Measurements from ENCODE around the gene CLMP.
"Not testable (repeated sequence)": the region's sequence is repeated elsewhere in the genome, so short reads cannot be mapped to it uniquely, and the experiment has no call there.

Gene CLMP

GRCh38 chr11:123152951-123153350, 42.1 kb downstream of the CLMP start:
- Histone ChIP-seq H2BK12ac (ENCODE audit: low read length) (no peak overlapping the region), H3K4ac (ENCODE audit: low read length) (no peak overlapping the region), H3K27ac (replicated peaks; ENCODE audit: low read length) (no peak overlapping the region), H3K79me1 (ENCODE audit: low read depth, low read length) (no peaks in the 10 kb centered on the region), H2AK5ac (ENCODE audit: low read depth, low read length) (no peak overlapping the region), H3K4me2 (ENCODE audit: insufficient read depth, low read length, poor library complexity, severe bottlenecking) (no peak overlapping the region), H3K4me1 (ENCODE audit: control insufficient read depth in 2 of 2, insufficient read depth in 1 of 2, low read depth in 1 of 2, low read length in 2 of 2) (no peaks in the 10 kb centered on the region), H3K36me3 (replicated peaks in 1 of 2; ENCODE audit: control insufficient read depth in 2 of 2, insufficient read depth in 2 of 2, low read length in 2 of 2) (no peaks in the 10 kb centered on the region), H3K18ac (ENCODE audit: low read length) (no peak overlapping the region), H2BK15ac (ENCODE audit: low read length) (no peak overlapping the region), H3K23ac (ENCODE audit: low read depth, low read length, poor library complexity) (no peak overlapping the region), H2AFZ (ENCODE audit: low read length) (no peak overlapping the region), H3K14ac (ENCODE audit: low read length) (no peak overlapping the region), H3K27me3 (ENCODE audit: control insufficient read depth in 3 of 3, insufficient read depth in 3 of 3, low read depth in 1 of 3, low read length in 3 of 3) (peaks cover 0 to 10% (median 0%) of the 10 kb centered on the region in 3 experiments), H3K4me3 (ENCODE audit: low read length in 2 of 2) (no peak overlapping the region), H4K91ac (ENCODE audit: low read depth, low read length, poor library complexity) (no peak overlapping the region), H2BK120ac (ENCODE audit: low read depth, low read length) (no peak overlapping the region), H3K9me3 (replicated peaks in 1 of 2; ENCODE audit: control insufficient read depth in 2 of 2, insufficient read depth in 1 of 2, low read depth in 1 of 2, low read length in 2 of 2) (no peaks in the 10 kb centered on the region), H2BK5ac (ENCODE audit: low read length) (no peak overlapping the region), H4K8ac (ENCODE audit: low read depth, low read length) (no peak overlapping the region), H3K9ac (ENCODE audit: low read depth, low read length, poor library complexity) (no peak overlapping the region)
- DNase-seq (ENCODE audit: low spot score), result no peak
- no CpG with 5 or more reads among the region's 9 CpGs for WGBS, 2 donors (ENCODE audit: extremely low coverage in 2 of 2, insufficient read length in 2 of 2, insufficient replicate concordance in 1 of 2)

GRCh38 chr11:123152346-123152745, 42.7 kb downstream of the CLMP start:
- peaks cover 0 to 10% (median 0%) of the 10 kb centered on the region in 3 experiments for H3K27me3 ChIP-seq (ENCODE audit: control insufficient read depth in 3 of 3, insufficient read depth in 3 of 3, low read depth in 1 of 3, low read length in 3 of 3)
- H3K4me1 ChIP-seq (ENCODE audit: control insufficient read depth in 2 of 2, insufficient read depth in 1 of 2, low read depth in 1 of 2, low read length in 2 of 2); H3K18ac ChIP-seq (ENCODE audit: low read length); H3K36me3 ChIP-seq (replicated peaks in 1 of 2; ENCODE audit: control insufficient read depth in 2 of 2, insufficient read depth in 2 of 2, low read length in 2 of 2); H3K4ac ChIP-seq (ENCODE audit: low read length); H3K14ac ChIP-seq (ENCODE audit: low read length); H2BK12ac ChIP-seq (ENCODE audit: low read length); H2BK120ac ChIP-seq (ENCODE audit: low read depth, low read length); H3K23ac ChIP-seq (ENCODE audit: low read depth, low read length, poor library complexity); H4K8ac ChIP-seq (ENCODE audit: low read depth, low read length); H4K91ac ChIP-seq (ENCODE audit: low read depth, low read length, poor library complexity); H3K9ac ChIP-seq (ENCODE audit: low read depth, low read length, poor library complexity); H2BK15ac ChIP-seq (ENCODE audit: low read length); H3K27ac ChIP-seq (replicated peaks; ENCODE audit: low read length); H2BK5ac ChIP-seq (ENCODE audit: low read length); H3K9me3 ChIP-seq (replicated peaks in 1 of 2; ENCODE audit: control insufficient read depth in 2 of 2, insufficient read depth in 1 of 2, low read depth in 1 of 2, low read length in 2 of 2); DNase-seq (ENCODE audit: low spot score); H2AK5ac ChIP-seq (ENCODE audit: low read depth, low read length); H3K4me3 ChIP-seq (ENCODE audit: low read length in 2 of 2); H3K79me1 ChIP-seq (ENCODE audit: low read depth, low read length); H3K4me2 ChIP-seq (ENCODE audit: insufficient read depth, low read length, poor library complexity, severe bottlenecking); H2AFZ ChIP-seq (ENCODE audit: low read length): not testable (repeated sequence)
- no CpG with 5 or more reads among the region's 5 CpGs for WGBS, 2 donors (ENCODE audit: extremely low coverage in 2 of 2, insufficient read length in 2 of 2, insufficient replicate concordance in 1 of 2)

GRCh38 chr11:123151796-123152195, 43.3 kb downstream of the CLMP start:
- H3K9me3 ChIP-seq (replicated peaks in 1 of 2; ENCODE audit: control insufficient read depth in 2 of 2, insufficient read depth in 1 of 2, low read depth in 1 of 2, low read length in 2 of 2), result no peaks in the 10 kb centered on the region
- no peaks in the 10 kb centered on the region for H3K79me1 ChIP-seq (ENCODE audit: low read depth, low read length)
- no peak overlapping the region for H2AK5ac ChIP-seq (ENCODE audit: low read depth, low read length)
- no CpG with 5 or more reads among the region's 2 CpGs for WGBS, 2 donors (ENCODE audit: extremely low coverage in 2 of 2, insufficient read length in 2 of 2, insufficient replicate concordance in 1 of 2)
- no peak overlapping the region for H2BK15ac ChIP-seq (ENCODE audit: low read length)
- no peak overlapping the region for H4K8ac ChIP-seq (ENCODE audit: low read depth, low read length)
- H3K23ac ChIP-seq (ENCODE audit: low read depth, low read length, poor library complexity), result no peak overlapping the region
- H3K4me1 ChIP-seq (ENCODE audit: control insufficient read depth in 2 of 2, insufficient read depth in 1 of 2, low read depth in 1 of 2, low read length in 2 of 2), result no peaks in the 10 kb centered on the region
- no peak overlapping the region for H2BK120ac ChIP-seq (ENCODE audit: low read depth, low read length)
- no peak overlapping the region for H3K27ac ChIP-seq (replicated peaks; ENCODE audit: low read length)
- H4K91ac ChIP-seq (ENCODE audit: low read depth, low read length, poor library complexity), result no peak overlapping the region
- H2AFZ ChIP-seq (ENCODE audit: low read length), result no peak overlapping the region
- H2BK5ac ChIP-seq (ENCODE audit: low read length), result no peak overlapping the region
- H3K18ac ChIP-seq (ENCODE audit: low read length), result no peak overlapping the region
- H3K4ac ChIP-seq (ENCODE audit: low read length), result no peak overlapping the region
- no peak overlapping the region for H3K9ac ChIP-seq (ENCODE audit: low read depth, low read length, poor library complexity)
- no peak overlapping the region for H2BK12ac ChIP-seq (ENCODE audit: low read length)
- no peak overlapping the region for H3K4me3 ChIP-seq (ENCODE audit: low read length in 2 of 2)
- no peak for DNase-seq (ENCODE audit: low spot score)
- H3K27me3 ChIP-seq (ENCODE audit: control insufficient read depth in 3 of 3, insufficient read depth in 3 of 3, low read depth in 1 of 3, low read length in 3 of 3), result peaks cover 0 to 10% (median 0%) of the 10 kb centered on the region in 3 experiments
- no peak overlapping the region for H3K4me2 ChIP-seq (ENCODE audit: insufficient read depth, low read length, poor library complexity, severe bottlenecking)
- H3K14ac ChIP-seq (ENCODE audit: low read length), result no peak overlapping the region
- H3K36me3 ChIP-seq (replicated peaks in 1 of 2; ENCODE audit: control insufficient read depth in 2 of 2, insufficient read depth in 2 of 2, low read length in 2 of 2), result no peaks in the 10 kb centered on the region

DNA sequence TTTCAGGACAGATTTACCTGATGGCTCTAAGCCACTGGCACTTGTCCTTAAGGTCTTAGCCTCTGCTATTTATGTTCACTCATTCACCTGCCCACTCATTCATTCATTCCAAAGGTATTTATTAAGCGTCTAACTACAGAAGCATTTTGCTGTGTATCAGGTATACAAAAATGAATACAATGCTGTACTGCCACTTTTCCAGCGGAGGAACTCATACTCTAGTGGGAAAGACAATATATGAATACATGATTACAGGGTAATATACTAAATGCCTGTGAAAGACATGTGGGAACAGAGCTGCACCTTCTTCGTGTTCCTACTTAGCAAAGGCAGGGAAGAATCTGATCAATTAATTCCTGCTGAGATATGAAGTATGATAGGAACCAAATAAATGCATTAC, 43.7 kb downstream of the CLMP start:
- H4K8ac ChIP-seq (ENCODE audit: low read depth, low read length), result no peak overlapping the region
- no peak overlapping the region for H3K27ac ChIP-seq (replicated peaks; ENCODE audit: low read length)
- DNase-seq (ENCODE audit: low spot score), result no peak
- no peak overlapping the region for H3K9ac ChIP-seq (ENCODE audit: low read depth, low read length, poor library complexity)
- H3K4me2 ChIP-seq (ENCODE audit: insufficient read depth, low read length, poor library complexity, severe bottlenecking), result no peak overlapping the region
- H3K9me3 ChIP-seq (replicated peaks in 1 of 2; ENCODE audit: control insufficient read depth in 2 of 2, insufficient read depth in 1 of 2, low read depth in 1 of 2, low read length in 2 of 2), result no peaks in the 10 kb centered on the region
- H3K4me1 ChIP-seq (ENCODE audit: control insufficient read depth in 2 of 2, insufficient read depth in 1 of 2, low read depth in 1 of 2, low read length in 2 of 2), result no peaks in the 10 kb centered on the region
- H3K4ac ChIP-seq (ENCODE audit: low read length), result no peak overlapping the region
- H2AFZ ChIP-seq (ENCODE audit: low read length), result no peak overlapping the region
- H2AK5ac ChIP-seq (ENCODE audit: low read depth, low read length), result no peak overlapping the region
- H3K14ac ChIP-seq (ENCODE audit: low read length), result no peak overlapping the region
- H3K27me3 ChIP-seq (ENCODE audit: control insufficient read depth in 3 of 3, insufficient read depth in 3 of 3, low read depth in 1 of 3, low read length in 3 of 3), result peaks cover 0 to 10% (median 0%) of the 10 kb centered on the region in 3 experiments
- H2BK5ac ChIP-seq (ENCODE audit: low read length), result no peak overlapping the region
- no peak overlapping the region for H3K4me3 ChIP-seq (ENCODE audit: low read length in 2 of 2)
- H2BK120ac ChIP-seq (ENCODE audit: low read depth, low read length), result no peak overlapping the region
- H3K18ac ChIP-seq (ENCODE audit: low read length), result no peak overlapping the region
- H3K36me3 ChIP-seq (replicated peaks in 1 of 2; ENCODE audit: control insufficient read depth in 2 of 2, insufficient read depth in 2 of 2, low read length in 2 of 2), result no peaks in the 10 kb centered on the region
- no peak overlapping the region for H3K23ac ChIP-seq (ENCODE audit: low read depth, low read length, poor library complexity)
- H3K79me1 ChIP-seq (ENCODE audit: low read depth, low read length), result no peaks in the 10 kb centered on the region
- no peak overlapping the region for H2BK12ac ChIP-seq (ENCODE audit: low read length)
- no peak overlapping the region for H2BK15ac ChIP-seq (ENCODE audit: low read length)
- H4K91ac ChIP-seq (ENCODE audit: low read depth, low read length, poor library complexity), result no peak overlapping the region
- WGBS, 2 donors (ENCODE audit: extremely low coverage in 2 of 2, insufficient read length in 2 of 2, insufficient replicate concordance in 1 of 2), result no CpG with 5 or more reads among the region's 3 CpGs

Data from neuronal stem cell (in vitro differentiated cells).